ENCODE results near the gene RBM25. TPM values are rescaled to one million over a fixed set of nuclear protein-coding genes. Genes with fewer than 3 reads are reported as not detected.
A peak's percentile ranks its signal among the peaks of the same experiment; 100 is the strongest.

Gene RBM25
- total RNA-seq, 1 experiment from 2014 or later: 142 TPM

DNA sequence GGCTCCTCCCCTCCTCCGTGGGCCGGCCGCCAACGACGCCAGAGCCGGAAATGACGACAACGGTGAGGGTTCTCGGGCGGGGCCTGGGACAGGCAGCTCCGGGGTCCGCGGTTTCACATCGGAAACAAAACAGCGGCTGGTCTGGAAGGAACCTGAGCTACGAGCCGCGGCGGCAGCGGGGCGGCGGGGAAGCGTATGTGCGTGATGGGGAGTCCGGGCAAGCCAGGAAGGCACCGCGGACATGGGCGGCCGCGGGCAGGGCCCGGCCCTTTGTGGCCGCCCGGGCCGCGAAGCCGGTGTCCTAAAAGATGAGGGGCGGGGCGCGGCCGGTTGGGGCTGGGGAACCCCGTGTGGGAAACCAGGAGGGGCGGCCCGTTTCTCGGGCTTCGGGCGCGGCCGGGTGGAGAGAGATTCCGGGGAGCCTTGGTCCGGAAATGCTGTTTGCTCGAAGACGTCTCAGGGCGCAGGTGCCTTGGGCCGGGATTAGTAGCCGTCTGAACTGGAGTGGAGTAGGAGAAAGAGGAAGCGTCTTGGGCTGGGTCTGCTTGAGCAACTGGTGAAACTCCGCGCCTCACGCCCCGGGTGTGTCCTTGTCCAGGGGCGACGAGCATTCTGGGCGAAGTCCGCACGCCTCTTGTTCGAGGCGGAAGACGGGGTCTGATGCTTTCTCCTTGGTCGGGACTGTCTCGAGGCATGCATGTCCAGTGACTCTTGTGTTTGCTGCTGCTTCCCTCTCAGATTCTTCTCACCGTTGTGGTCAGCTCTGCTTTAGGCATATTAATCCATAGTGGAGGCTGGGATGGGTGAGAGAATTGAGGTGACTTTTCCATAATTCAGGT, 78.3 kb downstream of the RBM25 start, which contains the start of gene PSEN1 (continued):
- TF ChIP-seq, protein P1, sequence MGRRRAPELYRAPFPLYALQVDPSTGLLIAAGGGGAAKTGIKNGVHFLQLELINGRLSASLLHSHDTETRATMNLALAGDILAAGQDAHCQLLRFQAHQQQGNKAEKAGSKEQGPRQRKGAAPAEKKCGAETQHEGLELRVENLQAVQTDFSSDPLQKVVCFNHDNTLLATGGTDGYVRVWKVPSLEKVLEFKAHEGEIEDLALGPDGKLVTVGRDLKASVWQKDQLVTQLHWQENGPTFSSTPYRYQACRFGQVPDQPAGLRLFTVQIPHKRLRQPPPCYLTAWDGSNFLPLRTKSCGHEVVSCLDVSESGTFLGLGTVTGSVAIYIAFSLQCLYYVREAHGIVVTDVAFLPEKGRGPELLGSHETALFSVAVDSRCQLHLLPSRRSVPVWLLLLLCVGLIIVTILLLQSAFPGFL (CRISPR knock-in tag; IDR thresholded peaks at IDR 0.05; ENCODE audit: borderline replicate concordance): no peak
- 0 out of 2 replicates have a peak, but pooled peaks have one; percentile 37 for TF ChIP-seq TP53 (CRISPR knock-in tag; IDR thresholded peaks at IDR 0.05)
- TF ChIP-seq IRF2 (CRISPR knock-in tag; IDR thresholded peaks at IDR 0.05; ENCODE audit: borderline replicate concordance, low read depth): no peak
- TF ChIP-seq, protein P2, sequence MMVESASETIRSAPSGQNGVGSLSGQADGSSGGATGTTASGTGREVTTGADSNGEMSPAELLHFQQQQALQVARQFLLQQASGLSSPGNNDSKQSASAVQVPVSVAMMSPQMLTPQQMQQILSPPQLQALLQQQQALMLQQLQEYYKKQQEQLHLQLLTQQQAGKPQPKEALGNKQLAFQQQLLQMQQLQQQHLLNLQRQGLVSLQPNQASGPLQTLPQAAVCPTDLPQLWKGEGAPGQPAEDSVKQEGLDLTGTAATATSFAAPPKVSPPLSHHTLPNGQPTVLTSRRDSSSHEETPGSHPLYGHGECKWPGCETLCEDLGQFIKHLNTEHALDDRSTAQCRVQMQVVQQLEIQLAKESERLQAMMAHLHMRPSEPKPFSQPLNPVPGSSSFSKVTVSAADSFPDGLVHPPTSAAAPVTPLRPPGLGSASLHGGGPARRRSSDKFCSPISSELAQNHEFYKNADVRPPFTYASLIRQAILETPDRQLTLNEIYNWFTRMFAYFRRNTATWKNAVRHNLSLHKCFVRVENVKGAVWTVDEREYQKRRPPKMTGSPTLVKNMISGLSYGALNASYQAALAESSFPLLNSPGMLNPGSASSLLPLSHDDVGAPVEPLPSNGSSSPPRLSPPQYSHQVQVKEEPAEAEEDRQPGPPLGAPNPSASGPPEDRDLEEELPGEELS (CRISPR knock-in tag; IDR thresholded peaks at IDR 0.05): no peak; the same call in 1 of the 2 replicates
- no peak for TF ChIP-seq PRRX2 (CRISPR knock-in tag; IDR thresholded peaks at IDR 0.05)
- TF ChIP-seq, protein P3, sequence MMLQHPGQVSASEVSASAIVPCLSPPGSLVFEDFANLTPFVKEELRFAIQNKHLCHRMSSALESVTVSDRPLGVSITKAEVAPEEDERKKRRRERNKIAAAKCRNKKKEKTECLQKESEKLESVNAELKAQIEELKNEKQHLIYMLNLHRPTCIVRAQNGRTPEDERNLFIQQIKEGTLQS (CRISPR knock-in tag; conservative IDR thresholded peaks at IDR 0.05): no peak
- peak; percentile 91 for TF ChIP-seq CREM (CRISPR knock-in tag; IDR thresholded peaks at IDR 0.05)
- TF ChIP-seq NR1H2 (CRISPR knock-in tag; IDR thresholded peaks at IDR 0.05): no peak
- TF ChIP-seq ATF1 (CRISPR knock-in tag; IDR thresholded peaks at IDR 0.05): no peak
- no peak for TF ChIP-seq ESRRA (CRISPR knock-in tag; IDR thresholded peaks at IDR 0.05; ENCODE audit: borderline replicate concordance)
- TF ChIP-seq, protein P4, sequence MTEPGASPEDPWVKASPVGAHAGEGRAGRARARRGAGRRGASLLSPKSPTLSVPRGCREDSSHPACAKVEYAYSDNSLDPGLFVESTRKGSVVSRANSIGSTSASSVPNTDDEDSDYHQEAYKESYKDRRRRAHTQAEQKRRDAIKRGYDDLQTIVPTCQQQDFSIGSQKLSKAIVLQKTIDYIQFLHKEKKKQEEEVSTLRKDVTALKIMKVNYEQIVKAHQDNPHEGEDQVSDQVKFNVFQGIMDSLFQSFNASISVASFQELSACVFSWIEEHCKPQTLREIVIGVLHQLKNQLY (CRISPR knock-in tag; IDR thresholded peaks at IDR 0.05): no peak
- peak; percentile 76 for TF ChIP-seq GABPB1 (CRISPR knock-in tag; IDR thresholded peaks at IDR 0.05)
- no peak for TF ChIP-seq JAZF1 (CRISPR knock-in tag; IDR thresholded peaks at IDR 0.05)
- TF ChIP-seq, protein P5, sequence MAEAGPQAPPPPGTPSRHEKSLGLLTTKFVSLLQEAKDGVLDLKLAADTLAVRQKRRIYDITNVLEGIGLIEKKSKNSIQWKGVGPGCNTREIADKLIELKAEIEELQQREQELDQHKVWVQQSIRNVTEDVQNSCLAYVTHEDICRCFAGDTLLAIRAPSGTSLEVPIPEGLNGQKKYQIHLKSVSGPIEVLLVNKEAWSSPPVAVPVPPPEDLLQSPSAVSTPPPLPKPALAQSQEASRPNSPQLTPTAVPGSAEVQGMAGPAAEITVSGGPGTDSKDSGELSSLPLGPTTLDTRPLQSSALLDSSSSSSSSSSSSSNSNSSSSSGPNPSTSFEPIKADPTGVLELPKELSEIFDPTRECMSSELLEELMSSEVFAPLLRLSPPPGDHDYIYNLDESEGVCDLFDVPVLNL (CRISPR knock-in tag; IDR thresholded peaks at IDR 0.05; ENCODE audit: borderline replicate concordance, low read depth): no peak
- TF ChIP-seq RELA (CRISPR knock-in tag; IDR thresholded peaks at IDR 0.05; ENCODE audit: borderline replicate concordance): 0 out of 2 replicates have a peak, but pooled peaks have one; percentile 20
- no peak for TF ChIP-seq TEAD4 (CRISPR knock-in tag; IDR thresholded peaks at IDR 0.05)
- TF ChIP-seq, protein P6, sequence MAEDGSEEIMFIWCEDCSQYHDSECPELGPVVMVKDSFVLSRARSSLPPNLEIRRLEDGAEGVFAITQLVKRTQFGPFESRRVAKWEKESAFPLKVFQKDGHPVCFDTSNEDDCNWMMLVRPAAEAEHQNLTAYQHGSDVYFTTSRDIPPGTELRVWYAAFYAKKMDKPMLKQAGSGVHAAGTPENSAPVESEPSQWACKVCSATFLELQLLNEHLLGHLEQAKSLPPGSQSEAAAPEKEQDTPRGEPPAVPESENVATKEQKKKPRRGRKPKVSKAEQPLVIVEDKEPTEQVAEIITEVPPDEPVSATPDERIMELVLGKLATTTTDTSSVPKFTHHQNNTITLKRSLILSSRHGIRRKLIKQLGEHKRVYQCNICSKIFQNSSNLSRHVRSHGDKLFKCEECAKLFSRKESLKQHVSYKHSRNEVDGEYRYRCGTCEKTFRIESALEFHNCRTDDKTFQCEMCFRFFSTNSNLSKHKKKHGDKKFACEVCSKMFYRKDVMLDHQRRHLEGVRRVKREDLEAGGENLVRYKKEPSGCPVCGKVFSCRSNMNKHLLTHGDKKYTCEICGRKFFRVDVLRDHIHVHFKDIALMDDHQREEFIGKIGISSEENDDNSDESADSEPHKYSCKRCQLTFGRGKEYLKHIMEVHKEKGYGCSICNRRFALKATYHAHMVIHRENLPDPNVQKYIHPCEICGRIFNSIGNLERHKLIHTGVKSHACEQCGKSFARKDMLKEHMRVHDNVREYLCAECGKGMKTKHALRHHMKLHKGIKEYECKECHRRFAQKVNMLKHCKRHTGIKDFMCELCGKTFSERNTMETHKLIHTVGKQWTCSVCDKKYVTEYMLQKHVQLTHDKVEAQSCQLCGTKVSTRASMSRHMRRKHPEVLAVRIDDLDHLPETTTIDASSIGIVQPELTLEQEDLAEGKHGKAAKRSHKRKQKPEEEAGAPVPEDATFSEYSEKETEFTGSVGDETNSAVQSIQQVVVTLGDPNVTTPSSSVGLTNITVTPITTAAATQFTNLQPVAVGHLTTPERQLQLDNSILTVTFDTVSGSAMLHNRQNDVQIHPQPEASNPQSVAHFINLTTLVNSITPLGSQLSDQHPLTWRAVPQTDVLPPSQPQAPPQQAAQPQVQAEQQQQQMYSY (CRISPR knock-in tag; IDR thresholded peaks at IDR 0.05): no peak
- TF ChIP-seq, protein P7, sequence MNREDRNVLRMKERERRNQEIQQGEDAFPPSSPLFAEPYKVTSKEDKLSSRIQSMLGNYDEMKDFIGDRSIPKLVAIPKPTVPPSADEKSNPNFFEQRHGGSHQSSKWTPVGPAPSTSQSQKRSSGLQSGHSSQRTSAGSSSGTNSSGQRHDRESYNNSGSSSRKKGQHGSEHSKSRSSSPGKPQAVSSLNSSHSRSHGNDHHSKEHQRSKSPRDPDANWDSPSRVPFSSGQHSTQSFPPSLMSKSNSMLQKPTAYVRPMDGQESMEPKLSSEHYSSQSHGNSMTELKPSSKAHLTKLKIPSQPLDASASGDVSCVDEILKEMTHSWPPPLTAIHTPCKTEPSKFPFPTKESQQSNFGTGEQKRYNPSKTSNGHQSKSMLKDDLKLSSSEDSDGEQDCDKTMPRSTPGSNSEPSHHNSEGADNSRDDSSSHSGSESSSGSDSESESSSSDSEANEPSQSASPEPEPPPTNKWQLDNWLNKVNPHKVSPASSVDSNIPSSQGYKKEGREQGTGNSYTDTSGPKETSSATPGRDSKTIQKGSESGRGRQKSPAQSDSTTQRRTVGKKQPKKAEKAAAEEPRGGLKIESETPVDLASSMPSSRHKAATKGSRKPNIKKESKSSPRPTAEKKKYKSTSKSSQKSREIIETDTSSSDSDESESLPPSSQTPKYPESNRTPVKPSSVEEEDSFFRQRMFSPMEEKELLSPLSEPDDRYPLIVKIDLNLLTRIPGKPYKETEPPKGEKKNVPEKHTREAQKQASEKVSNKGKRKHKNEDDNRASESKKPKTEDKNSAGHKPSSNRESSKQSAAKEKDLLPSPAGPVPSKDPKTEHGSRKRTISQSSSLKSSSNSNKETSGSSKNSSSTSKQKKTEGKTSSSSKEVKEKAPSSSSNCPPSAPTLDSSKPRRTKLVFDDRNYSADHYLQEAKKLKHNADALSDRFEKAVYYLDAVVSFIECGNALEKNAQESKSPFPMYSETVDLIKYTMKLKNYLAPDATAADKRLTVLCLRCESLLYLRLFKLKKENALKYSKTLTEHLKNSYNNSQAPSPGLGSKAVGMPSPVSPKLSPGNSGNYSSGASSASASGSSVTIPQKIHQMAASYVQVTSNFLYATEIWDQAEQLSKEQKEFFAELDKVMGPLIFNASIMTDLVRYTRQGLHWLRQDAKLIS (CRISPR knock-in tag; IDR thresholded peaks at IDR 0.05; ENCODE audit: borderline replicate concordance): no peak
- TF ChIP-seq MXD4 (CRISPR knock-in tag; IDR thresholded peaks at IDR 0.05; ENCODE audit: borderline replicate concordance): no peak
- TF ChIP-seq, protein P8, sequence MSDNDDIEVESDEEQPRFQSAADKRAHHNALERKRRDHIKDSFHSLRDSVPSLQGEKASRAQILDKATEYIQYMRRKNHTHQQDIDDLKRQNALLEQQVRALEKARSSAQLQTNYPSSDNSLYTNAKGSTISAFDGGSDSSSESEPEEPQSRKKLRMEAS (CRISPR knock-in tag; IDR thresholded peaks at IDR 0.05): no peak; the same call in 1 of the 2 replicates
- no peak for TF ChIP-seq SMAD4 (CRISPR knock-in tag; IDR thresholded peaks at IDR 0.05)
- TF ChIP-seq, protein P9, sequence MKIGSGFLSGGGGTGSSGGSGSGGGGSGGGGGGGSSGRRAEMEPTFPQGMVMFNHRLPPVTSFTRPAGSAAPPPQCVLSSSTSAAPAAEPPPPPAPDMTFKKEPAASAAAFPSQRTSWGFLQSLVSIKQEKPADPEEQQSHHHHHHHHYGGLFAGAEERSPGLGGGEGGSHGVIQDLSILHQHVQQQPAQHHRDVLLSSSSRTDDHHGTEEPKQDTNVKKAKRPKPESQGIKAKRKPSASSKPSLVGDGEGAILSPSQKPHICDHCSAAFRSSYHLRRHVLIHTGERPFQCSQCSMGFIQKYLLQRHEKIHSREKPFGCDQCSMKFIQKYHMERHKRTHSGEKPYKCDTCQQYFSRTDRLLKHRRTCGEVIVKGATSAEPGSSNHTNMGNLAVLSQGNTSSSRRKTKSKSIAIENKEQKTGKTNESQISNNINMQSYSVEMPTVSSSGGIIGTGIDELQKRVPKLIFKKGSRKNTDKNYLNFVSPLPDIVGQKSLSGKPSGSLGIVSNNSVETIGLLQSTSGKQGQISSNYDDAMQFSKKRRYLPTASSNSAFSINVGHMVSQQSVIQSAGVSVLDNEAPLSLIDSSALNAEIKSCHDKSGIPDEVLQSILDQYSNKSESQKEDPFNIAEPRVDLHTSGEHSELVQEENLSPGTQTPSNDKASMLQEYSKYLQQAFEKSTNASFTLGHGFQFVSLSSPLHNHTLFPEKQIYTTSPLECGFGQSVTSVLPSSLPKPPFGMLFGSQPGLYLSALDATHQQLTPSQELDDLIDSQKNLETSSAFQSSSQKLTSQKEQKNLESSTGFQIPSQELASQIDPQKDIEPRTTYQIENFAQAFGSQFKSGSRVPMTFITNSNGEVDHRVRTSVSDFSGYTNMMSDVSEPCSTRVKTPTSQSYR (CRISPR knock-in tag; IDR thresholded peaks at IDR 0.05): no peak
